Mononuclear cell (primary cell): ENCODE measurements around the gene CCP110. TPM values are rescaled to one million over a fixed set of nuclear protein-coding genes. Genes with fewer than 3 reads are reported as not detected.
"Not testable (repeated sequence)": the region's sequence is repeated elsewhere in the genome, so short reads cannot be mapped to it uniquely, and the experiment has no call there.

Source experiments
- H3K27me3 ChIP-seq: 2 replicates; pipeline ENCODE4 v1.6.0; 2011; ENCODE audit warnings: low read length, control low read depth; ENCODE audit not compliant: insufficient read depth
- H3K4me1 ChIP-seq: 2 replicates; pipeline ENCODE4 v1.5.1; 2011; ENCODE audit warnings: mild to moderate bottlenecking, low read length, control low read depth; ENCODE audit not compliant: insufficient read depth
- H3K4me3 ChIP-seq: 2 replicates; pipeline ENCODE4 v1.5.1; 2011; ENCODE audit warnings: mild to moderate bottlenecking, low read length, moderate library complexity
- H3K9me3 ChIP-seq: 2 replicates; pipeline ENCODE4 v1.5.1; 2011; ENCODE audit warnings: low read depth, mild to moderate bottlenecking, control low read depth, low read length
- total RNA-seq: library from RNA; depleted of rRNA; stranded (reverse); fragments of >200 nt; gene quantifications from one replicate; pipeline ENCODE4 v1.2.3, GENCODE V29; 2012

Gene CCP110
- total RNA-seq, 1 donor: 12.9 TPM

DNA sequence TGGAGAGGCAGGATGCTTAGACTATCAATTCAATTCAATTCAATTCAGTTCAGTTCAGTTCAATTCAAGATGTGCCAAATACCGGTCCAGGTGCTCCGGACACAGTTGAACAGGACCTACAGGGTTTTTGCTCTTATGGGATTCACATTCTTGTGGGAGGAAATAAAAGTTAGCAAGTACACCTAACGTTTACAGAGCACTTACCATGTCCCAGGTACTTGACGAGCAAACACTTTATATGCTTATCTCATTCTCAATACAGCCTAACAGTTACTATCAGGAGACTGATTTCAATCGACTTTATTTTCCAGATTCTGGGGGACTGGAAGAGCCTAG lies 1.4 kb upstream of the CCP110 start:
- Histone ChIP-seq H3K4me3 (peak overlapping the region; percentile 89), H3K27me3 (no peaks in the 10 kb centered on the region), H3K9me3 (no peaks in the 10 kb centered on the region), H3K4me1 (peaks cover 52% of the 10 kb centered on the region)

DNA sequence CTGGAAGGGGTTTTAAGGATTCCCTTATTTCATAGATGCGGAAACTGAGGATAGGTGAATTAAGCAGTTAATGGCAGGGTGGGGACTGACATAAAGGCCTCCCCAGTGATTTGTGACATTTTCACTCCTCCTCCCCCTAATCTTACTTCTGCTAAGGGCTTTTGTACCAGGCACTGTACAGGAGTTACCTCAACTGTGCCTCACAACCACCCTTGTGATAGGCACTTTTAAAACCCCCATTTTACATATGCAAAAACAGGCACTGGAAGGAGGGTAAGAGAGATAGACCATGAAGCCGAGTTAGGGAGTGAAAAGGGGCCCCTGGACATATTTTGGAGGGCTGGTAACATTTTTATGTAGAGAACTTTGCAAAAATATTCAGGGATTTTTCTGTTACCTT lies 982 bp upstream of the CCP110 start:
- no peaks in the 10 kb centered on the region for H3K9me3 ChIP-seq
- no peaks in the 10 kb centered on the region for H3K27me3 ChIP-seq
- H3K4me3 ChIP-seq: no peak overlapping the region
- H3K4me1 ChIP-seq: peaks cover 52% of the 10 kb centered on the region

DNA sequence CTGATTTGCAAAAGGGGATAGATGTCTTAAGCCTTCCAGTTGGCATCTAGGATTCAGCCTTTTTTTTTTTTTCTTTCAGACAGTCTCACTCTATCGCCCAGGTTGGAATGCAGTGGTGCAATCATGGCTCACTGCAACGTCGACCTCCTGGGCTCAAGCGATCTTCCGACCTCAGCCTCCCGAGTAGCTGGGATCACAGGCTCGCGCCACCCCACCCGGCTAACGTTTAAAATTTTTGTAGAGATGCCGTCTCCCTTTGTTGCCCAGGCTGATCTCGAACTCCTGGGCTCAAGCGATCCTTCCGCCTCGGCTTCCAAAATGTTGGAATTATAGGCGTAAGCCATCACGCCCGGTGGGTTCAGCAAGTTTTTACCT lies 571 bp upstream of the CCP110 start:
- H3K9me3 ChIP-seq: no peaks in the 10 kb centered on the region
- H3K27me3 ChIP-seq: no peaks in the 10 kb centered on the region
- H3K4me3 ChIP-seq: no peak overlapping the region
- peaks cover 52% of the 10 kb centered on the region for H3K4me1 ChIP-seq

DNA sequence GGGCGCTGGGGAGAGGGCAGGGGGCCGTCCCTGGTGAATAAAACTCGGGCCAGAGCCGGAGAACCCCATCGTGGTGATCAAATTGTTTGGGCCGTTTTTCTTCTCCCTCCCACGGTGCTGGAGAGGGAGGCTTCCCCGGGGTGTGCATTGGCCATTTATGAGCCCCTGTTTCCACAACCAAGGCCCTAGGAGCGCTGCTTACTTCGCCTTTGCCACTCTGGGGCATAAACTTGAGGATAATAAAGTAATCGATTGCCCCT lies 544 bp downstream of the CCP110 start:
- Histone ChIP-seq H3K4me1 (peaks cover 48% of the 10 kb centered on the region), H3K27me3 (no peaks in the 10 kb centered on the region), H3K4me3 (peak overlapping the region; percentile 86), H3K9me3 (no peaks in the 10 kb centered on the region)

DNA sequence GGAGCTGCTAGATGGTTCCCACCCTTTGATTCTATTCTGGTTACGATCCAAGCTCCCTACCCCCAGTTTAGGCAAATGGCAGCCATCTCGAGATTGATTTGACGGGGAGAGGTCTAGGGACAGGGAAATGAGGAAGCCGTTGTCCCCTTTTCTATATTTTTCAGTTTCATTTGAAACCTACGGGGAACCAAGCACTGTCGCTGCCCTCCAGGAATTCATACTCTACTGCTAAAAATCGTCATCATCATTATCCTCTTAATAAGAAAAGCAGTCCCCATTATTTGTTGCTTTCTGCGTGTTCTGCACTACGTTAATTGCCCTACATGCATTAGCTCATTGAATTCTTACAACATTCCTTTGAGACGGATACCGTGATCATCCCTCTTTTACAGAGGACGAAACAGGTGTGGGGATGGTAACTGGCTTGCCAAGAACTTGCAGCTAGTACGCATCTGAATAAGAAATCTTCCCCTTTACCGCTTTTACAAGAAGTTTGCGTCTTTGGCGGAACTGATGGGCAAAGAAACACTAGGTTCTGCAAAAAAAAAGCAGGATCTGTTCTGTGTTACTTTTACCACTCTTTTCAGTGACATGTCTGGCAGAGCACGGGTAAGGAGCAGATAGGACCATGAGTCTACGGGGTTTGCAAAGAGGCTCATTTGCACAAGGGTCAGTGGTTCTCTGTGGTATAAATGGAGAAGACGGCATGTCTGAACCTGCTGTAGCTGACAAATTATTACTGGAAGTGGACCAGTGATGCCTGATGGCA lies 1.1 kb downstream of the CCP110 start:
- Histone ChIP-seq H3K27me3 (no peaks in the 10 kb centered on the region), H3K9me3 (no peaks in the 10 kb centered on the region), H3K4me1 (peaks cover 44% of the 10 kb centered on the region), H3K4me3 (peak overlapping the region; percentile 86)

DNA sequence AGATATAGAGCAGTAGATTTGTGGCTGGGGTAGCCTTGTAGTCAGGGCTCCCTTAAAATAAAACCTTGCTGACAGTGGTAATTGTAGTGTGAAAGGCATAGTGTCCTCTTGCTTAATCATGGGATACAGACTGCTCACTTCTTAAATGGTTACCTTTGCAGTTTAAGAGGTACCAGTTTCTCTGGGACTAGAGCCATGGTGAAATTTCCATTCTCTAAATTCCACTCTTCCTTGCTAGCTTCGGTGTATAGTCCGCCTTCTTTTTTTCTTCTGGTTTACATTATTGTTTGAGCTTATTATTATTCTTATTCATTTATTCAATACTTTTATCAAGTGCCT lies 1.6 kb downstream of the CCP110 start:
- Histone ChIP-seq H3K4me1 (peaks cover 38% of the 10 kb centered on the region), H3K4me3 (peak overlapping the region; percentile 86), H3K9me3 (no peaks in the 10 kb centered on the region), H3K27me3 (no peaks in the 10 kb centered on the region)

DNA sequence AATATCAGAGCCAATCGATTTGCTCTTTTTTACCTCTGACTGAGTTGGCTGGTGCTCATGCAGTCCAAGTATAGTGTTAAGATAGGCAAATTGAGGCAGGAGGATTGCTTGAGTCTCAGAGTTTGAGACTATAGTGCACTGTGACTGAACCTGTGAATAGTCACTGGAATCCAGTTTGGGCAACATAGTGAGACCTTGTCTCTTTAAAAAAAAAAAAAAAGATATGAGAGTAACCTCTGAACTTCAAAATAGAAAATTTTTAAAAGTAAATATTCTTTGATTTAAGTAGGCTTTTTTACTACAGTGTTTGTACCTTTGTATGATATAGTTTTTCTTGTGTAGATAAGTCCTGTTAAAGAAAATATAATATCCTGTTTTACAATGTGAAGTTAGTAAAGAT lies 3.4 kb downstream of the CCP110 start:
- peaks cover 27% of the 10 kb centered on the region for H3K4me1 ChIP-seq
- H3K4me3 ChIP-seq: no peak overlapping the region
- H3K9me3 ChIP-seq: no peaks in the 10 kb centered on the region
- no peaks in the 10 kb centered on the region for H3K27me3 ChIP-seq

DNA sequence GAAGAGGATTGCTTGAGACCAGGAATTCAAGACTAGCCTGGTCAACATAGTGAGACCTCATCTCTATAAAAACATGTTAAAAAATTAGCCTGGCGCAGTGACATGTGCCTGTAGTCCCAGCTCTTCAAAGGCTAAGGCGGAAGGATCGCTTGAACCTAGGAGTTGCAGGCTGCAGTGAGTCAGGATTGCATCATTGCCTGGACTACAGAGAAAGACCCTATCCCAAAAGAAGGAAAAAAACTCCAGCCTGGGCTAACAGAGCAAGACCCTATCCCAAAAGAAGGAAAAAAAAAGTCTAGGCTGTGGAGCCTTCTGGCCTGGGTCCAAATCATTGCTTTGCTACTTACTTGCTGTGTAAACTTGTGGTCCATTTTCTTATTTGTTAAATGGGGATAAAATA lies 4.9 kb downstream of the CCP110 start:
- Histone ChIP-seq H3K4me1 (peaks cover 14% of the 10 kb centered on the region), H3K4me3 (no peak overlapping the region), H3K9me3 (no peaks in the 10 kb centered on the region), H3K27me3 (no peaks in the 10 kb centered on the region)

DNA sequence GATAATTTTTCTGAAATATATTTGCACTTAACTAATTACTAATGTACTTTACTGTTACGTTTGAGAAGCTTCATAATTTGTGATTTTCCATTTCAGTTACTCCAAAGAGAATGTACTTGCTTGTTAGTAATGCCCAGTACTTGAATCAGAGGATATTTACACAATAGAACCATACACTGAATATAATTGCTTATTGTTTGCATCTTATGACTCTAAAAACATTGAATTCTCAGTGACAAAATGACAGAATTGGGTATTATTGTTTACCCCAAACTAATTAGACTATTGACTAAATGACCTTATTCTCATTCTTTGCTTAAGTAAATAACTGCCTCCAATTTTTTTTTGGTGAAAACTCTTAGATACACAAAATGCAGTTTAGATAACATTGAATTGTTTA lies 8.9 kb downstream of the CCP110 start:
- H3K4me1 ChIP-seq: no peaks in the 10 kb centered on the region
- no peaks in the 10 kb centered on the region for H3K9me3 ChIP-seq
- H3K4me3 ChIP-seq: no peak overlapping the region
- no peaks in the 10 kb centered on the region for H3K27me3 ChIP-seq

DNA sequence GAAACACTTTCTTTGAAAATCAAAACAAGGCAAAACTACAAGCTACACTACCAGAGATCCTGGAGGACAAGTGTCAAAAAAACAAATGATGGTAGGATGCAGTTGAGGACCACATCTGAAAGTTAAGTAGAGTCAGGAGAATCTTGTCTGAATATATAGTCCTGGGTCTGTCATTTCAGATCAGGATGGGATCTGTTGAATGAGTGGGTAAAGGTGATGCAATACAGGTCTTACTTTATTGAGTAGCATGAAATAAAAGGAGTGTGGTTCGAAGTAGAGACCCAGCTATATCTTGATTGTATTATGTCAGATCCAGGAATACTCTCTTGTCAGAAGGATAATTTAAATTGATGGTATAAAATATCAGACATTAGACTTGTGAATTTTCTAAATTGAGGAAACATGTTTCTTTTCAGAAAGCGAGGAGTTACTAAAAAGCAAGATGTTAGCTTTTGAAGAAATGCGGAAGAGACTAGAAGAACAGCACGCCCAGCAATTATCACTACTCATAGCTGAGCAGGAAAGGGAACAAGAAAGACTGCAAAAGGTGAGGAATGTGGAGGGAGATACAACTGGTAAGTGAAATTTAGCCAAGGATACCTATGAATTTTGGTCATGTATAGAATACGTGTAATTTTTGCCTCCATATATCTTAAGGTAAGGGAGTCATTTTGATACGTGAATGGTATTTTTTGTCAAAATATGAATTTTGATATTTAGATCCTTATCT lies 16.7 kb downstream of the CCP110 start:
- Histone ChIP-seq H3K4me3 (no peak overlapping the region), H3K27me3 (no peaks in the 10 kb centered on the region), H3K9me3 (no peaks in the 10 kb centered on the region), H3K4me1 (no peaks in the 10 kb centered on the region)

DNA sequence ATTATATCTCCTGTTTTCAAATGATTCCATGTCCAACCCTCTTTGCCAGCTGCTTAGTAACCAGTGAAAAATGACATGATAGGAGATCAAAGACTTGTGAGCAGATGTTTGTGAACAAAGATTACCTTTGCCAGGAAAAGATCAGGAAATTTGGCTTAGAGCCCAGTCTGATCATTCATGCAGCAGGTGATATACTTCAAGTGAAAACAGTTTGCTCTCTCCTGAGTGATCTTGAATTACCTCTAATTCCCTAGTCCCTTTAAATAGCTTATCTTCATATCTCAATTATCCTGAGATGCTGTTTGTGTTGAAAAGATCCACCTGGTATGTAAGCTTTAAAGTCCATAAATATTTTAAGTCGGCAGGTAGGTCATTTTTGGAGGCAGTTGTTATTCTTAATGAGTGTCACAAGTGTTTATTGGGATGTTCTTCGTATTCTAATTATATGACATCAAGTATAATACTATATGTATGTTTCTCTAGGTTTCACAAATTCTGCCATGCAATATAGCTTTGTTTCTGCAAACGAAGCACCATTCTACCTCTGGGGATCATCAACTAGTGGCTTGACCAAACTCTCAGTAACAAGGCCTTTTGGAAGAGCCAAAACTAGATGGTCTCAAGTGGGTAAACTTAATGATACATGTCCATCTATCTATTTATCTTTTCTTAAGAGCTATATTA lies 18.5 kb downstream of the CCP110 start:
- no peaks in the 10 kb centered on the region for H3K4me1 ChIP-seq
- no peaks in the 10 kb centered on the region for H3K27me3 ChIP-seq
- H3K9me3 ChIP-seq: no peaks in the 10 kb centered on the region
- H3K4me3 ChIP-seq: no peak overlapping the region

DNA sequence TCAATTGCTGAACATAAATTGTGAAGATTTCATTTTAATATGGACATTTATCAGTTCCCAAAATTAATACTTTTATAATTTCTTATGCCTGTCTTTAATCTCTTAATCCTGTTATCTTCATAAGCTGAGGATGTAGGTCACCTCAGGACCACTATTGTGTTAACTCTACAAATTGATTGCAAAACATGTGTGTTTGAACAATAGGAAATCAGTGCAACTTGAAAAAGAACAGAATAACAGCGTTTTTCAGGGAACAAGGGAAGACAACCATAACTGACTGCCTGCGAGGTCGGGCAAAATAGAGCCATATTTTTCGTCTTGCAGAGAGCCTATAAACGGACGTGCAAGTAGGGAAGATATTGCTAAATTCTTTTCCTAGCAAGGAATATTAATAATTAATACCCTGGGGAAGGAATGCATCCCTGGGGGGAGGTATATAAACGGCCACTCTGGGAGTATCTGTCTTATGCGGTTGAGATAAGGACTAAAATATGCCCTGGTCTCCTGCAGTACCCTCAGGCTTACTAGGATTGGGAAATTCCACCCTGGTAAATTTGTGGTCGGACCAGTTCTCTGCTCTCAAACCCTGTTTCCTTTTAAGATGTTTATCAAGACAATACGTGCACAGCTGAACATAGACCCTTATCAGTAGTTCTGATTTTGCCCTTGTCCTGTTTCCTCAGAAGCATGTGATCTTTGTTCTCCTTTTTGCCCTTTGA lies 19.7 kb downstream of the CCP110 start:
- H3K27me3 ChIP-seq, H3K9me3 ChIP-seq, H3K4me1 ChIP-seq, H3K4me3 ChIP-seq: not testable (repeated sequence)

DNA sequence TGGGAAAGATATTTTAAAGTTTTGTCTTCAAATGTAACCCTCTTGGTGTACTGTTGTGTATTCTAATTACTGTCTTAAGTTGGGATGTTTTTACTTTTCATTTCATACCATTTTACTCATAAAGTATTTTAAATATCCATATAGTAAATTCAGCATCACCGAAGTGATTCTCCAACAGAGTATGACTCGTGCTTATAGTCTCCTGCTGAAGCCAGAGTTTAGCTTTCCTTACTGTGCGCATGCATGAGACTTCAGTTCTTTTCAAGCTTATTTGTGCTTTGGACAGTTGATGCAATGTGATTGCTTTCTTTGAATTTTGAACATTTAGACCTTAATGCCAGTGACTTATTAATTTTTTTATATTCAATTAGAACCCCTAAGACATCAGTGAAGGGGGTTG lies 24.4 kb downstream of the CCP110 start:
- no peaks in the 10 kb centered on the region for H3K9me3 ChIP-seq
- H3K4me3 ChIP-seq: no peak overlapping the region
- no peaks in the 10 kb centered on the region for H3K27me3 ChIP-seq
- H3K4me1 ChIP-seq: no peaks in the 10 kb centered on the region

DNA sequence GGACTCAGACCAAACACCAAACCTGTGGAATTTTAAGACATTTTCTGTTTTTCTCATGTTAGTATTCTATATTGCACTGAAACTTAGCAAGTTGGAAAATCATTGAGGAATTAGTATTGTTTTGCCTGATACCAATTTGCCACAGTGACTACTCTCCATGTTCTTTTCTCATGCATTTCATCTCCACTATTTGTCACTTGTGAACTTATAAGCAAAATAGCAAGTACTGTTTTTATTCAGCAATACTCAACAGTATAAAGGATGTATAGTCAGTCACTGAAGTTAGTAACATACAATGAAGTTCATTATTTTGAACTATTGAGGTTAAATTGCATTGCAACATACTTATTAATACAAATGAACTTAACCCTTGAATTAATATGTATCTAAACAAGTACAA lies 25.9 kb downstream of the CCP110 start:
- Histone ChIP-seq H3K27me3 (no peaks in the 10 kb centered on the region), H3K4me1 (peaks cover 6% of the 10 kb centered on the region), H3K9me3 (no peaks in the 10 kb centered on the region), H3K4me3 (no peak overlapping the region)

DNA sequence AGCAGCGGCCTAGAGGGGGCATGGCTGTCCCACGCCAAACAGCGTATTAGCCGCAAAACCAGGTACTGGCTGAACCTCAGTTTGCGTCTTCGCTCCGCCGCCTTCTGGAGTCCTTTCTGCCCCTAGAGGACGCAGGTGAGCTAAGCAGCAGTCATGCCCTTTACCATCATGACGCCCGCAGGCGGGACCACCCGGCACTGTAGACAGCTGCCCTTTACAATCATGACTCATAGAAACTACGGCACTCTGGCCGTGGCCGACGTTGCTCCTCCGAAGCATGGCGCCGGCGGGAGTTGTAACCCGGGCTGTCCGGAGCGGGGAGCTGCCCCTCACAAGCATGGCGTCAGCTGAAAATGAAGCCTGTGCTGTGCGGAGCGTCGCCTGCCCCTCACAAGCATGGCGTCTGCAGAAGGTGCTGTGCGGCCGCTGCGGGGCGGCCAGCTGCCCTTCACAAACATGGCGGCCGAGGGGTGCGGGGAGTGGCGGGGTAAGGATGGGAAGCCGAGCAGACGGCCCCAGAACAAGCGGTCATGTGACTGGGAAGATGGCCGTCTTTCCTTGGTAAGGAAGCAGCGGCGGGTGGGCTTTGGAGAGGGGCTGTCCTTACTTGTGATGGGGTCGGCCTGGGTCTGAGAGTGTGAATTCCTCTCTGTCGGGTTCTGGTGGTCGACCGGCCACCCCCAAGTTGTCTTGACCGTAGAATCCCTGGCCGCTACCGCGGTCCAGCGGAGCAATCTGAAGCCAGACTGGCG lies 31.6 kb downstream of the CCP110 start, which contains the start of gene VPS35L:
VPS35L (plus strand) TSS at position 518 of the 752 bp plus-strand sequence; CDS start at position 545, 27 bp downstream.
- Histone ChIP-seq H3K27me3 (no peaks in the 10 kb centered on the region), H3K4me1 (peaks cover 16% of the 10 kb centered on the region), H3K9me3 (no peaks in the 10 kb centered on the region), H3K4me3 (peak within 1 kb of the TSS; percentile 66)
